SW 1271 (cell line): ENCODE results near the gene KIAA0825.
"Not testable (repeated sequence)": the region's sequence is repeated elsewhere in the genome, so short reads cannot be mapped to it uniquely, and the experiment has no call there.

ENCODE experiments used
- DNase-seq, 2 experiments: peaks; one replicate each; lab custom pipeline; 2025; lab: John Stamatoyannopoulos, UW

Gene KIAA0825

DNA sequence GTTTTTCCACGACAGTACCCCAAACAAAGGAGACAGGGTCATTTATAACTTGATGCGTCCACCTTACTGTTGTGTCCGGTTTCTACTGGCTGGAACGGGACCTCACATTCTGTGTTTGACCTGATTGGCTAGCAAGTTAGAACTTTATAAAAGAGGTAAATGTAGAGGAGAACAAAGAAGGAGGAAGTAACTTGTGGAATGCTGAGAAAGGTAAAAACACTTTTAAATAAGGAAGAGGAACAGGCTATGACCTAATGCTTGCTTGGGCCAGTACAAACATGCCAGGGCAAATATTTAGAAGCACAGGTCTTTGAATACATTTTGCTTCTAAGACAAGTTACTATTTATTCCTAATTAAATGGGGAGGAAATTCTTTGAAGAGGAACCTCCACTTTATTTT lies 251.6 kb downstream of the KIAA0825 start:
- no peak for DNase-seq

DNA sequence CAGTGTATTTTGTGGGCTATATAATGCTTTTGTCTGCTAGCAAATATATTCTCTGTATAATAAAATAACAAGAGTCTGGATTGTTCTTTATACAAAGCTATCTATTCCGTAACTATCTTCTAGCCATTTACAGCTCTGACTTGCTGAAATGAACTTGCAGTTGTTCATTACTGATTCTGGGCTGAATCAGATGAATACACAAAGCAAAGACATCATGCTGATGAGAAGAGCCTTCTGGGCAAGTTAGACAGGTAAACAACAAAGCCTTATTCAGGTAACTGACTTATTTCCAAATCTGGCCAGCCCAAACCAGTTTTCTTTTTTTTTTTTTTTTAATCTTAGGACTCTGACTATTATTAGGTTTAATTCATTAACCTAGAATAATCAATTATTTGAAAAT lies 255.5 kb downstream of the KIAA0825 start:
- no peak for DNase-seq

DNA sequence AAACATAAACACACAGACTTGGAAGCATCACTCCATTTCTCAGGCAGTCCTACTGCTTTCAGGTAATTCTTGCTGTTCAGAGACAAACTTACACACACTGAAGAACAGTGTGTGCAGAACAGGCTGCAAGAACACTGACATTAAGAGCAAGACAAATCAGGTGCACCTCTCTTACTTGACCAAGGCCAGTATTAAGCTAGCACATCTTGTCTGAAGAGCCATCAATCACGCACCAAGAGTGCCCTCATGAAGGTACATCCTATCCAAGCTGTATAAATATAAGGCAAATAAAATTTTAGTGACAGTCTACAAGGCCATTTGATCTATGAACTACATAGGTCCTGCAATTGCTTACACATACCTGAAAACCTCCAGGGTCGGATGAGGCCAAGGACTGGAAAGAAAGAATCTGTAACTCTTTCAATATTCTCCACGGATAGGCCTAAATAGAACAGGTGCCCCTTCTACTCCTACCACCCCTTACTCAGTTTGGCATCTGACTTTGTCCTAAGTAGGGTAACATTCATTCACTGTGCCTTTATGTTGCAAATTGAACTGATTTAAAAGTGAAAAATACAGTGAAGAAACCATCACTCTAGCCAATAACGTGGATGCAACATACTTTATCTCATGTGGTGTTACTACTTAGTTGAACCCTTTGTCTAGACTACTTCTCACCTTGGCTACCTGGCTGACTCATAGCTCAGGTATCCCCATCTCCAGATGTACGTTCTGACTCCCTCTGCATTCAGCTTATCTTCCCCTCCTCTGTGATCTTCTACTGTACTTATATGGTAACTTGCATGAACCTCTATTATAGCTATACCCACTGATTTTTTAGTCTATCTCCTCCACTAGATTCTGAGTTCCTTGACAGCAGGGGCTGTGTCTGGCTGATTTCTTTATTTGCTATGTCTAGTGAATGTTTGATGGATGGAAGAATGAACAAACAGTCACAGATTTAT lies 256.3 kb downstream of the KIAA0825 start:
- no peak for DNase-seq

DNA sequence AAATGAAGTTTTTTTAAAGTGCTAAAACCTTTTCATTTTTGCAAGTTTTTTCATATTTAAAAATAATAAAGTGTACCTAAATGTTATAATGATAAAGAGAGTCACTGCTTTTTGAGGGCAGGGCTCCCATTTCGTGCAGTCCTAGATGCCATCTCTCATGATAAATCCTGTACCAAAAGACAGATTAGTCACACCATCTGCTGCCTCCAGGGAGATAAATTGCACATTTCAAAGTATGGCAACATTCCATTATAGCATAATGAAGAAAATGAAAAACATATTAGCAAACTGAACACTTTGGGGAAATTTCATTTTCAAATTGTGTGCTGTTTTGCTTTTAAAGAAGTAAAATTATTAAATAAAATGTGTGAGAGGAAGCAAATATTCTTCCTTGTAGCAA lies 257.2 kb downstream of the KIAA0825 start:
- no peak for DNase-seq

DNA sequence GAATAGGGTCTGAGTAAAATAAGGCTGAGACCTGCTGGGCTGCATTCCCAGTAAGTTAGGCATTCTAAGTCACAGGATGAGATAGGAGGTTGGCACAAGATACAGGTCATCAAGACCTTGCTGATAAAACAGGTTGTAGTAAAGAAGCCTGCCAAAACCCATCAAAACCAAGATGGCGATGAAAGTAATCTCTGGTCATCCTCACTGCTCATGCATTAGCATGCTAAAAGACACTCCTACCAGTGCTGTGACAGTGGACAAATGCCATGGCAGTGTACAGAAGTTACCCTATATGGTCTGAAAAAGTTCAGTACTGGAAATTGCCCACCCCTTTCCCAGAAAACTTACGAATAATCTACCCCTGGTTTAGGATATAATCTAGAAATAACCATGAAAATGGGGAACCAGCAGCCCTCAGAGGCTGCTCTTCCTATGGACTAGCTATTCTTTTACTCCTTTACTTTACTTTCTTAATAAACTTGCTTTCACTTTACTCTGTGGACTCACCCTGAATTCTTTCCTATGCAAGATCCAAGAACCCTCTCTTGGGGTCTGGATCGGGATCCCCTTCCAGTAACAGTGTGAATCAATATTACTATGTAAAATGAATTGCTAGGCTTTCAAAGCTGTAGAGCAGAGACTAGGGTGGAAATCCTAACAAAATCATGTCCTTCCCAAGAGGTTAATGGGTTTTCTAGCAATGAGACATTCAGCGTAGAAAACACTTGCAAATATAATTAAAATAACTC lies 257.8 kb downstream of the KIAA0825 start:
- no peak for DNase-seq

DNA sequence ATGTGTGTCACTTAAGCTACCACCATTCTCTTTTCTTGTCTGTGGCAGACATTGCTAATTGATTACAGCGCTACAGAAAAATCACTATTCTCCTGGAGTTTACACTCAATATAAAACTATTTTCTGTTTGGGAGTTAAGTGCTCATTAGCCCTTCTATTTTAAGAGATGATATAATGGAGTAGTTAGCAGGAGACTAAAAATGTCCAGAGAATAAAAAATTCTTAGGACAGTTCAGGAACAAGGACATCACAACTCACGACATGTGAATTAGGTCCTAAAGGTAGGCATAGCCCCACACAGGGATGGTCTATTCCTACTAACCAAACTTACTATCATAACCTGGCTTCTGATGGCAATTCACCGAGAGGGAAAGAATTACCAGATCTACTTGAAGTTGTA lies 258.5 kb downstream of the KIAA0825 start:
- no peak for DNase-seq

DNA sequence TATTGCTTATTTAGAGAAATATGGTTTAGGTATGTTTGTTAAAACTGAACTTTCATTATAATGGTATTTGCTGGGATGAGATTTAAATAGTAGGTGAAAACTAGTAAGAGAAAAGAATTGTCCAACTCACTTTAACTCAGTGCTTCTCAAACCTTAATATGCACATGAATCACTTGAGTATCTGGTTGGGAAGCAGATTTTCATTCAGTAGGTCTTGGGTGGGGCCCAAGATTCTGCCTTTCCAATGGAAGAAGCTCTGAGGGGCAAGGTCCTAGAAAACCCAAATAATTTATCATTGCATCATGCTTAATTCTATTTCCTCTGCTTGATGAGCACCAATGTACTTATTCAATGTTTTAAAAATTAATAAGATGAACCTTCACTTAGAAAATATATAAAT lies 262.6 kb downstream of the KIAA0825 start:
- DNase-seq = no peak

DNA sequence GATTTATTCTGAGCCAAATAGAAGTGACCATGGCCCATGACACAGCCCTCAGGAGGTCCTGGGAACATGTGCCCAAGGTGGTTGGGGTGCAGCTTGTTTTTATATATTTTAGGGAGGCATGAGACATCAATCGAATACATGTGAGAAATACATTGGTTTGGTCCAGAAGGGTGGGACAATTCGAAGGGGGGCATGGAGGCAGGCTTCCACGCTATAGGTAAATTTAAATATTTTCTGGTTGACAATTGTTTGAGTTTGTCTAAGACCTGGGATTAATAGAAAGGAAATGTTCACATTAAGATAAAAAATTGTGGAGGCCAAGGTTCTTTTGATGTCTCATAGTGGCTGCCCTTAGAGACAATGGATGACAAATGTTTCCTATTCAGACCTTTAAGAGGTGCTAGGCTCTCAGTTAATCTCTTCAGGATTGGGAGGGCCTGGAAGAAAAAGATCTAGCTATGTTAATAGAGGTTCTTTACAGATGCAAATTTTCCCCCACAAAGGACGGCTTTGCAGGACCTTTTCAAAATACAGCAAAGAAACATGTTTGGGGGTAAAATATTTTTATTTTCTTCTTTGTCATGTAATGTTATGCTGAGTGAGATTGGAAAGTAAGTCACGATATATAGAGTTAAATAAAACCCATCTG lies 263.4 kb downstream of the KIAA0825 start:
- not testable (repeated sequence) for DNase-seq

DNA sequence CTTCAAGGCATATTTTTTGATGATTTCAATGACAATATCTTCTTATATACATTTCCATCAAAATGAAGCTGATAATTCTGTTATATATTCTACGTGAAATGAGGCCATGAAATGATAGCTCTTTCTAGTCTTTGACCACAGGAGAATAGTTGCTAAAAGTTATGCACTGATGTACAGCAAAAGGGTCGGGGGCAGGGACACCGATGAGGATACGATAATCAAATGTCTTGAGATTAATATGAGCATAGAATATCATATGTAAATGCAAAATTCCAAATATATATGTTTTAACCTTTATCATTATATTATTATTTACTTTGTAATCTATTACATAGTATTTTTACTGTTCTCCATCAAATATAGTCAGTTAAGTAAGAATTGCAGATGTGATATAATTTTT lies 264.8 kb downstream of the KIAA0825 start:
- DNase-seq = no peak

DNA sequence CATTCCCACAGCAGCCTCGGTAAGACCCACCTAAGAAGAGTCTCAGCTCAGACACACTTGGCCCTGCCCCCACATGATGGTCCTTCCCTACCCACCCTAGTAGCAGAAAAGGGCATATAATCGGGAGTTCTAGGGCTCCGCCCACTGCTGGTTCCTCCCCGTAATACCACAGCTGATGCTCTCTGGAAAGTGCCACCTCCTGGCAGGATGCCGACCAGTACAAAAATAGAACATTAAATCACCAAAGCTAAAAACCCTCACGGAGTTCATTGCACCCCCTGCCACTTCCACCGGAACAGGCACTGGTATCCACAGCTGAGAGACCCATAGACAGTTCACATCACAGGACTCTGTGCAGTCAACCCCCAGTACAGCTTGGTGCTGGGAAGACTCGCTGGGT lies 271.3 kb downstream of the KIAA0825 start:
- DNase-seq = no peak

DNA sequence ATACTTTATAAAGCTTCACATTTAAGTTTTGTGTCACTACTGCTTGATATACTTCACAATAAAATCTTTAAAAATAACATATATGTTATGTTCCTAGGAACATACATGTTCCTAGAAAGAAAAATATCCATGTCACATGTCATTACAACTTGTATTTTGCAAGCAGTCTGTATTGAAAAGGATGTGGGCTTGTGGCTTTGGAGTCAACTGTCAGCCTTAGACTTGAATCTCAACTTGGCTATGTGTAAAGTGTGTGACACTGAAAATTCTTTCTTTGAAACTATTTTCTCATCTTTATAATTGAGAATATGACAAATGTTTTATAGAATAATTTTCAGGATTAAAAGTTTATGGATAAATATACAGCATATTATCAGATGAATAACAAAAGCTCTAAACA lies 273.1 kb downstream of the KIAA0825 start:
- no peak for DNase-seq

DNA sequence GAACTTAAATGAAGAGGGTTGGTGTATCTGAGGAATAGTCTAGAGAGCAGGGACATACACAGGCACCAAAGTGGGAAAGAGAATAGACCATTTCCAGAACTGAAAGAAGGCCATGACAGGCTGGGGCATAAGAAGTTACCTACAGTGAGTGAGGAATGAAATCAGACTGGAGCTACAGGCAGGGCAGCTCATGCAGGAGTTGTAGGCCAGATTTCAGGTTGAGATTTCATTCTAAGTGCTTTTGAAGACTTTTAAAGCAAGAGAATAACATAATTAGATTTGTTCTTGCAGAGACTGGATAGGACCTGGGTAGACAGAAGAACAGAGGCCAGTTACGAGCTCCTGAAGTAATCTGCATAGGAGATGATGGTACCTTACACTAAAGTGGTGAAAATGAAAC lies 280.8 kb downstream of the KIAA0825 start:
- DNase-seq = no peak

DNA sequence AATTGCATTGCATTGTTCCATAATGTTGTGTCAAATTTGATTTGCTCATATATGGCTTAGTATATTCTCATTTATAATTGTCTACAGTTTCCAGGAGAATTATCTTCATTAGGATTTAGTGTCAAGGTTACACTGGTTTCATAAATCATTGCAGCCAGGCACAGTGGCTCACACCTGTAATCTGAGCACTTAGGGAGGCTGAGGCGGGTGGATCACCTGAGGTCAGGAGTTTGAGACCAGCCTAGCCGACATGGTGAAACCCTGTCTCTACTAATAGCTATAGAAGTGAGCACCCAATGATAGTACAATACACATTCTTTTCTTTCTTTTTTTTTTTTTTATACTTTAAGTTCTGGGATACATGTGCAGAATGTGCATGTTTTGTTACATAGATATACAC lies 282.5 kb downstream of the KIAA0825 start:
- DNase-seq = no peak

DNA sequence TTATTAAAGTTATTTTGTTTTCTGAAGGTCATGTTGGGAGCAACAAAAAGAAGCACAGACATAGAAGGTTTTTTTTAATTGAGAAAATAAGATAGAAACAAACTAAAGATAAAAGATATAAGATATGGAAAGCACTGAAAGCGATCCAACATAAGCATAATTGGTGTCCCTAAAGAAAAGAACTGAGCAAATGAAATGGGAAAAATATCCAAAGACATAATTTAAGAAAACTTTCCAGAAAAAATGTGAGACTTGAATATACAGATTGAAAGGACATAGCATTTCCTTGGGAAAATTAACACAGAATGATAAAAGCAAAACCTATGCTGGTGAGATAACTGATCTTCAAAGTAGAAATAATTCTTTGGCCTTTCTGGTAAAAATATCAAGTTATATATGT lies 289.3 kb downstream of the KIAA0825 start:
- no peak for DNase-seq

DNA sequence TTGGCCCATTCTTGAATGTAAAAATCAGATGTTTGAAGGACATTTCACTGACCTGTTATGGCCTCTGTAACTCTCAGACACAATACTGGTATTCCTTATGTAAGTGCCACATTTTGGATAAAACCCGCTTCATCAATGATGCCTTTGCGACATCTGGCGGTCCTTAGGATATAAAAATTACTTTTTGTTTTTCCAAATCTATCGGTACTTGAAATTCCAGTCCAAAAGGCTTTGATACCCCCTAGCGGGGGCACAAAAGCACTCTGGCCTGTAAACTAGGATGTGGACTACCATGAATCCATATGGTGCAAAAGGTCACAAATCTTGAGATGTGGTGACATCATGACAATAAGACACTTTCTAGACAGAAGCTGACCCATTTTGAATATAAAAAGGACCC lies 291.8 kb downstream of the KIAA0825 start:
- no peak for DNase-seq

DNA sequence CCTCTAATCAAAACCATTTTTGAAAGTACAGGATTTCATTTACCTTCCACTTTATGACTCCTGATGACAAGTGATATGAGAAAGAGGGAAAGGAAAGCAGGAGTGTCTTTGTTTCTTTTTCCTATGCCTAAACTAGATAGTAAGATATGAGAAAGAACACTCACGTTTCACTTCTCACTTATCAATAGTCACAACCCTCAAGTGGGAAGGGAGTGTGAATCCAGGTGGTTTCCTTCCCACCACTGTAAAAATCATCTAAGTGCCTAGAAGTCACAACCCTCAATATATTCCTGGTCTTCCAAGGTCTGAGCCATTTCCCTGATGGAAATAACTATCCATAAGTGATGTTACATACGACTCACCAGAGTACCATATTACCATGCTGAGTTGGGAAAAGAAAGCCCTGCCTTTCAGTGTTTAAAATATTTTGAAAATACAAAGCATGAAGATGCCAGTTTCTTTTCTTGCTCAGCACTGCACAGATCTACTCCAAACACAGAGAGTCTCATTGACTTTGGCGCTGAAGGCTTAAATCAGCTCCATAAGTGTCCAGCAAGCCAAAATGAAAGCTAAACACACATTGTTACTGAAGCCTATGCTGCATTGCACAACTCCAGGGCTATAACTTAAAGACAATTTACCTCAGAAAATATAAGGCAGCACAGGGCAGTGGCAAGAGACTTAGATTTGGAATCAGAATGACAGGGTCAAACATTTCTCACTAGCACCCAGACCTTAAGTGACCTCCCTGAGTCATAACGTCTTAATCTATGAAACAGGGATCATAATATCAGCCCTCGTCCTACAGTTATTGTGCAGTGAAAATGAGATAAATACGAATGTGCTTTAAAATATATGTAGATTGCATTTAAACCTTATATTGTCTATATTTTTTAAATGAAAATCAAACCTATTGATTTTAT lies 301.2 kb downstream of the KIAA0825 start:
- DNase-seq = no peak

DNA sequence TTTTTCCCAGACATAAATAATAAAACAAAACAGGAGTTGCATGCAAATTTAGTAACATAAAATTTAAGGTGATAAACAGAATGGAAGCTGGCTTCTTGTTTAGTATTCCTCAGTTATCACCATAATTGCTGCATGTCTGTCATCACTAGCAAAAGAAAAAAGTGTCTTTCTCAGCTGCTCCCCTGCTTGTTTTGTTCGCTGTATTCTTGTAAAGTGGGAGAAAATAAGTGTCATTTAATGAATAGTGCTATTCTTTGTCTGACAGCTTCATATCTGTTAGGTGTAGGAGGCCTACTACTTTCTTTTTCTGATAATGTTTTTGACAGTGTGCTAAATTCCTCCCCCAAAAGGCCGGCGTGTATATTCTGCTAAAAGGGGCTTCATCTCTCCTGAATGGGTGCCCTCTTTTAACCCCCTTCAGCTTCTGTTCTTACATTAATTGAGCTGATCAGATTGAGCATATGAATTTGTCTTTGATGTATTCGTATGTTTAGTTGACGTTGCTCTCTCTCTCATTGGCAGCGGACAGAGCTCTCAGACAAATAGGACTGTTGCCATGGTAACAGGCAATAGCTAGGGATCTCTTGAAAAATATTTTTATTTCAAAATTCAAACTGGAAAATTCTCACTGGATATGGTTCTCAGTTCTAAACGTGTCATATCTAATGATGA lies 303.8 kb downstream of the KIAA0825 start:
- no peak for DNase-seq

DNA sequence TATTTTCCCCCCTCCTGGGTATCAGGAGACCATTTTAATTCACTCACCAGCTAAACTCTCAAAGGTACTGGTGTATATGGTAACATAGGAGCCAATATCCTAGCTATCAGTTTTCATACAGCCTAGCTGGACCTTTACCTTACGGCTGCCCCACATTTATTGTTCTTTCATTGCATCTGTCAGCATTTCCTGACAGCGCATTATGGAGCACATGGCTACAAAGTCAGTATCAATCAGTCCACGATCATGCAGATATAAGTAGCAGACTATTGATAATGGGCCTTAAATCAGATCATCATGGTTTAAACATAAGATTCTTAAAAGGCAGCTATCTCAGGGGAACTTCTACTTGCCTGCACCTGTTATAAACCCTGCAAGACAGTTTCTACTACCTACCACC lies 304.7 kb downstream of the KIAA0825 start:
- DNase-seq = no peak

DNA sequence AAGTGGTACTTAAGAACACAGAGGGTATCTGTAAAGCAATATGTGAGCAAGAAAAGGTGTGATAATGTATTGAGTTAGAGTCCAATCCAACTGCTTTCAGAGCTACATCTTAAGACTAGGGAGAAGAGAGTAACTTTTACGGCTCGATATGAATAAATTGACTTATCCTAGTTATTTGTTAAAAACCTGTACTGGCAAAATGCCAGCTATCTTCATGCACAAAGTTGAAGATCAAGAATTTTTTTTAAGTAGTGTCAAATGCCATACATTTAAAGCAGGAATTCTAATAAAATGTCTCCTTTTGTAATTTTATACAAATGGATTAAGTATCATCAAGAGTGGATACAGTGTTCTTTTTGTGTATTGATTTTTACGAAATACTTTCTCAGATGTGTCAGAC lies 305.2 kb downstream of the KIAA0825 start:
- DNase-seq = no peak

DNA sequence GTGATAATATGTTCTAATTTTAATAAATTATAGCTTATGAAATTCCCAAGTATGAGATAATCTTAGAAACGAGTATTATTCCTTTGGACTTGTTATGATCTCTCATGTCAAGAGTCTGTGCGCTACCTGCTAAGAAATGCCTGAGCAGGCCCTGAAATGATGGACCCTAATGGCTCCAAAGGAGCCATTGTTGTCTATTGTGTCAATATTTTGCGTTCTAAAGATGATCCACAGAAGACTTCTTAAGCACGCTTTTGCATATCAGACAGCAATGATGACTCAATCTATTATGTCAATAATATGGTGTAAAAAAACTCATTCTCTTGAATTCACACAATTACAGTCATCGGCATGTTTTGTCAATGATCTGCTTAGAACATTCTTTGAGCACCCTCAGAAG lies 306.1 kb downstream of the KIAA0825 start:
- DNase-seq = no peak

DNA sequence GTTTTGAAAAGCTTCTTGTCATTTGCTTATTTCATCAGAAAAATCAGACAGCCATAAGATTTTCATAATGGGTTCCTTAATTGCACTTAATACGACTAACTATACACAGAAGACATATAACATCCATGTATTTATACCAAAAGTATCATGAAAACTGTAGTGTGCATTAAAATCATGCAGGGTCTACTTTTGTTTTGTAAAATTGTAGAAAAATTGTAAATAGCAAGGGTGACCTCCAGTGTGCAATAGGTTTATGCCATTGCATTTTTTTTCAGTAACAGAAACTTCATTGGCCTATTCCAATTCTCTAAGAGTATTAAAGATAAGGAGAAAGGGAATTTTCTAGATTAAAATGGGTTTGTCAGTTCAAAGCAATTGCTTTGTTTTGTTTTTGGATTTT lies 307.6 kb downstream of the KIAA0825 start:
- DNase-seq = no peak
